MM.1S (cell line): ENCODE data around the gene TIMM23.

Experiments
- DNase-seq: peaks from one replicate; pipeline ENCODE4 v3.0.0-alpha.2; 2015
- H2AFZ ChIP-seq: fragments of 300-600 bp; sonication (generic); 2 replicates; pipeline ENCODE4 v1.6.0; 2016; ENCODE audit warnings: antibody characterized with exemption, low read length
- H3F3A ChIP-seq: fragments of 300-600 bp; sonication (generic); 2 replicates; pipeline ENCODE4 v1.6.1; 2016; ENCODE audit warnings: mild to moderate bottlenecking, antibody characterized with exemption, low read length, moderate library complexity, mixed read lengths; ENCODE audit not compliant: insufficient read depth
- H3K27ac ChIP-seq: fragments of 300-600 bp; sonication (generic); 2 replicates; pipeline ENCODE4 v1.5.1; 2016; ENCODE audit warnings: mild to moderate bottlenecking, low read length
- H3K27me3 ChIP-seq: fragments of 300-600 bp; sonication (generic); replicated peaks from 2 replicates; pipeline ENCODE4 v1.6.0; 2016; ENCODE audit warnings: low read length; ENCODE audit not compliant: insufficient read depth
- H3K36me3 ChIP-seq: fragments of 300-600 bp; sonication (generic); replicated peaks from 2 replicates; pipeline ENCODE4 v1.6.1; 2016; ENCODE audit warnings: mild to moderate bottlenecking, low read length, mixed read lengths; ENCODE audit not compliant: insufficient read depth
- H3K4me1 ChIP-seq: fragments of 300-600 bp; sonication (generic); 2 replicates; pipeline ENCODE4 v1.6.1; 2016; ENCODE audit warnings: low read length, mixed read lengths
- H3K4me2 ChIP-seq: fragments of 300-600 bp; sonication (generic); 2 replicates; pipeline ENCODE4 v1.6.0; 2016; ENCODE audit warnings: low read depth, low read length
- H3K4me3 ChIP-seq: fragments of 300-600 bp; sonication (generic); 2 replicates; pipeline ENCODE4 v1.5.1; 2016; ENCODE audit warnings: low read length, mixed read lengths
- H3K79me2 ChIP-seq: fragments of 300-600 bp; sonication (generic); 2 replicates; pipeline ENCODE4 v1.6.1; 2016; ENCODE audit warnings: mixed run types, low read length, mixed read lengths
- H3K9ac ChIP-seq: fragments of 300-600 bp; sonication (generic); 2 replicates; pipeline ENCODE4 v1.6.1; 2016; ENCODE audit warnings: low read length, mixed read lengths
- H3K9me2 ChIP-seq: fragments of 300-600 bp; sonication (generic); replicated peaks from 2 replicates; pipeline ENCODE4 v1.6.1; 2016; ENCODE audit warnings: mild to moderate bottlenecking, low read length, mixed read lengths; ENCODE audit not compliant: insufficient read depth
- H3K9me3 ChIP-seq: fragments of 300-600 bp; sonication (generic); replicated peaks from 2 replicates; pipeline ENCODE4 v1.6.1; 2016; ENCODE audit warnings: mild to moderate bottlenecking, low read length, mixed read lengths; ENCODE audit not compliant: insufficient read depth
- H4K20me1 ChIP-seq: fragments of 300-600 bp; sonication (generic); 2 replicates; pipeline ENCODE4 v1.6.1; 2016; ENCODE audit warnings: mild to moderate bottlenecking, low read length, moderate library complexity, mixed read lengths; ENCODE audit not compliant: insufficient read depth
- EZH2 ChIP-seq: fragments of 300-600 bp; sonication (generic); optimal IDR thresholded peaks from 2 replicates; pipeline ENCODE3; 2017; ENCODE audit warnings: low read depth, mild to moderate bottlenecking, antibody characterized with exemption, low read length, mixed read lengths
- EZH2phosphoT487 ChIP-seq: fragments of 300-600 bp; sonication (generic); IDR thresholded peaks from 2 replicates; pipeline ENCODE4 v1.6.1; 2018; ENCODE audit warnings: antibody characterized with exemption, low read length
- TF ChIP-seq, protein P1 (sequence below): fragments of 300-600 bp; sonication (generic); IDR thresholded peaks from 2 replicates; pipeline ENCODE4 v1.5.1; 2016; ENCODE audit warnings: antibody characterized with exemption, low read length, mixed read lengths

The TIMM23 gene

DNA sequence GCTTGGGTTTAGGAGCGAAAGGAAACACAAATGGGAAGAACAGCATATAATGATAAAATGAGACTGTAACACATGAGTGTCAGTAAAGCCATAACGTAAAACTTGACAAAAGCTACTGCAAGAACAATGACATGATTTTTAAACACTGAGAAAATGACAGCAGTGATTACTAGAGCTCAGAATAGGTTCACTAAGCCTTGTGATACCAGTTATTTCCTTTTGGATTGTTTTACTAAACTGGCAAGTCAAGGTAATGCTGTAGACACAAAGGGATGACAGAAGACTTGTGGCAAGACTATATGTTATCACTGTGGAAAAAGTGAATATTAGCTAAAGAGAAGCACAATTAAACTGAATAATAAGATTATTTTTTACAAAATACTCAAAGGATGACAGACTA, 45.4 kb downstream of the TIMM23 start:
- Histone ChIP-seq H3K4me1 (no peaks in the 10 kb centered on the region), H3F3A (peaks cover 5% of the 10 kb centered on the region; the same call in 1 of the 2 replicates), H3K36me3 (peaks cover 16% of the 10 kb centered on the region; the same call in 1 of the 2 replicates), H3K9me2 (no peaks in the 10 kb centered on the region), H3K9ac (no peak overlapping the region), H3K27me3 (no peaks in the 10 kb centered on the region), H3K4me2 (no peak overlapping the region), H3K4me3 (no peak overlapping the region), H3K79me2 (peaks cover 98% of the 10 kb centered on the region), H4K20me1 (peaks cover 51% of the 10 kb centered on the region), H3K27ac (no peak overlapping the region), H2AFZ (no peak overlapping the region), H3K9me3 (no peaks in the 10 kb centered on the region)
- no peak for DNase-seq
- TF ChIP-seq, protein P1, sequence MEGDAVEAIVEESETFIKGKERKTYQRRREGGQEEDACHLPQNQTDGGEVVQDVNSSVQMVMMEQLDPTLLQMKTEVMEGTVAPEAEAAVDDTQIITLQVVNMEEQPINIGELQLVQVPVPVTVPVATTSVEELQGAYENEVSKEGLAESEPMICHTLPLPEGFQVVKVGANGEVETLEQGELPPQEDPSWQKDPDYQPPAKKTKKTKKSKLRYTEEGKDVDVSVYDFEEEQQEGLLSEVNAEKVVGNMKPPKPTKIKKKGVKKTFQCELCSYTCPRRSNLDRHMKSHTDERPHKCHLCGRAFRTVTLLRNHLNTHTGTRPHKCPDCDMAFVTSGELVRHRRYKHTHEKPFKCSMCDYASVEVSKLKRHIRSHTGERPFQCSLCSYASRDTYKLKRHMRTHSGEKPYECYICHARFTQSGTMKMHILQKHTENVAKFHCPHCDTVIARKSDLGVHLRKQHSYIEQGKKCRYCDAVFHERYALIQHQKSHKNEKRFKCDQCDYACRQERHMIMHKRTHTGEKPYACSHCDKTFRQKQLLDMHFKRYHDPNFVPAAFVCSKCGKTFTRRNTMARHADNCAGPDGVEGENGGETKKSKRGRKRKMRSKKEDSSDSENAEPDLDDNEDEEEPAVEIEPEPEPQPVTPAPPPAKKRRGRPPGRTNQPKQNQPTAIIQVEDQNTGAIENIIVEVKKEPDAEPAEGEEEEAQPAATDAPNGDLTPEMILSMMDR: no peak

DNA sequence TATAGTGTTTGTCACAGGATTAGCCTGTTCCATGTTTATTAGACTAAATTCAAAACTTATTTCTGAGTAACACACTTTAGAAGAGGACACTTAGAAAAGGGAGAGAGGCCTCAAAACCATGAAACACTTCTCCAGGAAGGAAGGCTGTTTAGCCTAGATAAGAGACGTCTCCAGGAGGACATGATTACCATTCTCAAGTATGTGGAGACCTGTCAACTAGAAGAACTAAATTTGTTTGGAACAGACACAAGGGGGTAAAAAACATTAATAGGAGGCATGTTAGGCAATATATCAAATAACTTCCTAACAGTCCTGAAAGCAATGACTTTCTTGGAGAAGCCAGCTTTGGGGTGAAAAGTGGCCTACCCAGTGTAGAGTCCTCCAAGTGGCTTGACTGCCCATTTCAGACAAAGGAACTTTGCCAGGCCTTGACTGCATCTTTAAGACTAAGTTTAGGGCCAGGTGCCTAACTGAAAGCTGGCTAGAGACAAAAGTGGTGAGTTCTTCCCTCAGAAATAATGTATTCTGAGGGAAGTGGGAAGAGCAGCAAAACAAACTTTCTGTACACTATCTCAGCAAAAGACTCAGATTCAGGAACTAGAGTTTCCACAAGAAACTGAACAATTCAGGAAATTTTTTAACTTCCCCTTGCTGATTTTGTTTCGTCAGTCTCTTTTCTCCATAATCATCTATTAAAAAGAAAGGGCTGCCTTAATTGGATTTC, 46.3 kb downstream of the TIMM23 start:
- Histone ChIP-seq H3K27me3 (no peaks in the 10 kb centered on the region), H4K20me1 (peaks cover 57% of the 10 kb centered on the region), H3K4me3 (no peak overlapping the region), H3F3A (peaks cover 10% of the 10 kb centered on the region; the same call in 1 of the 2 replicates), H3K36me3 (peaks cover 12% of the 10 kb centered on the region; the same call in 1 of the 2 replicates), H3K4me1 (no peaks in the 10 kb centered on the region), H3K79me2 (peaks cover 99% of the 10 kb centered on the region), H3K9ac (no peak overlapping the region), H3K9me2 (no peaks in the 10 kb centered on the region), H2AFZ (no peak overlapping the region), H3K4me2 (no peak overlapping the region), H3K27ac (no peak overlapping the region), H3K9me3 (no peaks in the 10 kb centered on the region)
- no peak for DNase-seq
- TF ChIP-seq, protein P1: no peak
- no peak for TF ChIP-seq EZH2
- TF ChIP-seq EZH2phosphoT487: no peak

DNA sequence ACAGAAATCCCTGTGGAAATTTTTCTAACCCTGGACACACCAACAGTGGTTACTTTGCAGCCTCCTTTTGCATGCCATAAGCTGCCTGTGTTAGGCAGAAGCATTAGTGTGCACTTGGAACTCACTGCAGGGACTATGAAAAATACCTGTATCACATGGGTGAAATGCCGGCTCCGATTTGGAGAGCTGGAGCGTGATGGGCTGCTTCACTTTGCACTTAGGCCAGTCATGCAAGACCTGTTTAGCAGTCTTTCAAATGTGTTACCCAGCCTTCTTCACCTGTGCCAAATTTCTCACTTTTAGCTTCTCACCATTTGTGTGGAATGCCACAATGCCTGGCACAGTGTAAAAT, 46.9 kb downstream of the TIMM23 start:
- H3K4me3 ChIP-seq: no peak overlapping the region
- H3F3A ChIP-seq: peaks cover 10% of the 10 kb centered on the region; the same call in 1 of the 2 replicates
- 0 out of 2 replicates have a peak, but pooled peaks cover 8% of the 10 kb centered on the region for H3K36me3 ChIP-seq
- H4K20me1 ChIP-seq: peaks cover 62% of the 10 kb centered on the region
- no peak overlapping the region for H2AFZ ChIP-seq
- no peaks in the 10 kb centered on the region for H3K27me3 ChIP-seq
- H3K79me2 ChIP-seq: peaks cover 100% of the 10 kb centered on the region
- no peaks in the 10 kb centered on the region for H3K9me3 ChIP-seq
- DNase-seq: no peak
- no peaks in the 10 kb centered on the region for H3K4me1 ChIP-seq
- H3K27ac ChIP-seq: no peak overlapping the region
- H3K9ac ChIP-seq: no peak overlapping the region
- no peak overlapping the region for H3K4me2 ChIP-seq
- TF ChIP-seq EZH2phosphoT487 (no peak), EZH2 (no peak)
- TF ChIP-seq, protein P1: no peak
- no peaks in the 10 kb centered on the region for H3K9me2 ChIP-seq
